Tibial nerve (tissue), 4 donors: ENCODE data around the gene ARHGEF28. TPM values are rescaled to one million over a fixed set of nuclear protein-coding genes. Genes with fewer than 3 reads are reported as not detected.
A peak's percentile ranks its signal among the peaks of the same experiment; 100 is the strongest.

Experiments
- DNase-seq, 2 donors: peaks; one replicate each; pipeline ENCODE4 v3.0.0-alpha.2; 2019; ENCODE audit warnings: low spot score in 2 of 2
- H3K27ac ChIP-seq, 4 donors: fragments of 200-600 bp; sonication (generic) in 3 of 4; one replicate each; pipeline ENCODE4 v1.5.1; 2017 to 2019; ENCODE audit warnings: mild to moderate bottlenecking in 1 of 4
- H3K27me3 ChIP-seq, 2 donors: fragments of 200-600 bp; sonication (generic) in 1 of 2; one replicate each; pipeline versions ENCODE4 v1.5.1 to v1.6.0; 2017 to 2019
- H3K36me3 ChIP-seq, 3 donors: fragments of 200-600 bp; sonication (generic); one replicate each; pipeline ENCODE4 v1.5.1; 2018 to 2019
- H3K4me1 ChIP-seq, 4 donors: fragments of 200-600 bp; sonication (generic) in 3 of 4; one replicate each; pipeline ENCODE4 v1.5.1; 2017 to 2019
- H3K4me3 ChIP-seq, 4 donors: fragments of 200-600 bp; sonication (generic) in 3 of 4; one replicate each; pipeline ENCODE4 v1.5.1; 2017 to 2019; ENCODE audit warnings: mild to moderate bottlenecking in 1 of 4, moderate library complexity in 1 of 4
- H3K9me3 ChIP-seq, 4 donors: fragments of 200-600 bp; sonication (generic) in 3 of 4; one replicate each; pipeline ENCODE4 v1.5.1; 2017 to 2019
- EP300 ChIP-seq, 2 donors: sonication (generic); formaldehyde crosslinking; IDR thresholded peaks; one replicate each; pipeline ENCODE4 v1.6.1; 2017; ENCODE audit warnings: antibody characterized with exemption in 2 of 2, mild to moderate bottlenecking in 1 of 2
- POLR2A ChIP-seq, 2 donors: fragments of 450-650 bp; IDR thresholded peaks; one replicate each; pipeline ENCODE4 v1.6.1; 2017; ENCODE audit warnings: antibody characterized with exemption in 2 of 2, mild to moderate bottlenecking in 2 of 2, moderate library complexity in 2 of 2
- WGBS, 2 donors: methylation state at CpG; one replicate each; pipeline ENCODE4 v1.1.5; 2018; 5-methylcytosine and 5-hydroxymethylcytosine counted together
- total RNA-seq, 4 donors: library from RNA; depleted of rRNA; stranded (reverse); fragments of >200 nt; gene quantifications; one replicate each; pipeline ENCODE4 v1.1.0, GENCODE V29; 2016
- TF ChIP-seq, protein P1 (sequence below), 5 experiments: fragments of 200-600 bp in 3 of 5; fragments of 450-650 bp in 2 of 5; sonication (generic) in 3 of 5; IDR thresholded peaks; one replicate each; pipeline ENCODE4 v1.5.1; 2016 to 2019; ENCODE audit warnings: antibody characterized with exemption in 5 of 5, mild to moderate bottlenecking in 3 of 5, moderate library complexity in 2 of 5

ARHGEF28 gene
- total RNA-seq, 4 donors from 2014 or later: 66.0 to 83.9 (median 72.5) TPM

GRCh38 chr5:73729329-73729728 lies 103.3 kb downstream of the ARHGEF28 start:
- TF ChIP-seq, protein P1, sequence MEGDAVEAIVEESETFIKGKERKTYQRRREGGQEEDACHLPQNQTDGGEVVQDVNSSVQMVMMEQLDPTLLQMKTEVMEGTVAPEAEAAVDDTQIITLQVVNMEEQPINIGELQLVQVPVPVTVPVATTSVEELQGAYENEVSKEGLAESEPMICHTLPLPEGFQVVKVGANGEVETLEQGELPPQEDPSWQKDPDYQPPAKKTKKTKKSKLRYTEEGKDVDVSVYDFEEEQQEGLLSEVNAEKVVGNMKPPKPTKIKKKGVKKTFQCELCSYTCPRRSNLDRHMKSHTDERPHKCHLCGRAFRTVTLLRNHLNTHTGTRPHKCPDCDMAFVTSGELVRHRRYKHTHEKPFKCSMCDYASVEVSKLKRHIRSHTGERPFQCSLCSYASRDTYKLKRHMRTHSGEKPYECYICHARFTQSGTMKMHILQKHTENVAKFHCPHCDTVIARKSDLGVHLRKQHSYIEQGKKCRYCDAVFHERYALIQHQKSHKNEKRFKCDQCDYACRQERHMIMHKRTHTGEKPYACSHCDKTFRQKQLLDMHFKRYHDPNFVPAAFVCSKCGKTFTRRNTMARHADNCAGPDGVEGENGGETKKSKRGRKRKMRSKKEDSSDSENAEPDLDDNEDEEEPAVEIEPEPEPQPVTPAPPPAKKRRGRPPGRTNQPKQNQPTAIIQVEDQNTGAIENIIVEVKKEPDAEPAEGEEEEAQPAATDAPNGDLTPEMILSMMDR (IDR thresholded peaks at IDR 0.05): no peak
- no peak for TF ChIP-seq EP300 (IDR thresholded peaks at IDR 0.05)
- TF ChIP-seq POLR2A (IDR thresholded peaks at IDR 0.05): no peak
- peaks cover 0 to 68% (median 20%) of the 10 kb centered on the region in 4 donors for H3K4me1 ChIP-seq
- no peaks in the 10 kb centered on the region for H3K9me3 ChIP-seq
- H3K36me3 ChIP-seq: no peaks in the 10 kb centered on the region
- no peaks in the 10 kb centered on the region for H3K27me3 ChIP-seq
- no peak for DNase-seq
- peak overlapping the region in 2 of 4 donors; percentile 75 to 80 for H3K27ac ChIP-seq
- WGBS, 2 donors: 86% methylated on average over 3 of the region's 3 CpGs
- H3K4me3 ChIP-seq: no peak overlapping the region

- Histone ChIP-seq H3K27me3 (no peaks in the 10 kb centered on the region), H3K27ac (no peak overlapping the region), H3K36me3 (no peaks in the 10 kb centered on the region), H3K9me3 (no peaks in the 10 kb centered on the region), H3K4me3 (no peak overlapping the region), H3K4me1 (peaks cover 0 to 55% (median 11%) of the 10 kb centered on the region in 4 donors)
- TF ChIP-seq, protein P1 (IDR thresholded peaks at IDR 0.05): no peak
- TF ChIP-seq POLR2A (IDR thresholded peaks at IDR 0.05) (no peak), EP300 (IDR thresholded peaks at IDR 0.05) (no peak)
- WGBS, 2 donors: 94 to 96% methylated on average over 2 of the region's 2 CpGs
- DNase-seq: no peak
These were observed 106.0 kb downstream of the ARHGEF28 start for GRCh38 chr5:73732045-73732444.

GRCh38 chr5:73733219-73733618 lies 107.2 kb downstream of the ARHGEF28 start:
- Histone ChIP-seq H3K9me3 (no peaks in the 10 kb centered on the region), H3K27ac (no peak overlapping the region), H3K36me3 (no peaks in the 10 kb centered on the region), H3K4me1 (peaks cover 0 to 43% (median 6%) of the 10 kb centered on the region in 4 donors), H3K4me3 (no peak overlapping the region), H3K27me3 (no peaks in the 10 kb centered on the region)
- DNase-seq: no peak
- WGBS, 2 donors: 35 to 38% methylated on average over 1 of the region's 1 CpG
- no peak for TF ChIP-seq POLR2A (IDR thresholded peaks at IDR 0.05)
- TF ChIP-seq, protein P1 (IDR thresholded peaks at IDR 0.05): no peak
- no peak for TF ChIP-seq EP300 (IDR thresholded peaks at IDR 0.05)

DNA sequence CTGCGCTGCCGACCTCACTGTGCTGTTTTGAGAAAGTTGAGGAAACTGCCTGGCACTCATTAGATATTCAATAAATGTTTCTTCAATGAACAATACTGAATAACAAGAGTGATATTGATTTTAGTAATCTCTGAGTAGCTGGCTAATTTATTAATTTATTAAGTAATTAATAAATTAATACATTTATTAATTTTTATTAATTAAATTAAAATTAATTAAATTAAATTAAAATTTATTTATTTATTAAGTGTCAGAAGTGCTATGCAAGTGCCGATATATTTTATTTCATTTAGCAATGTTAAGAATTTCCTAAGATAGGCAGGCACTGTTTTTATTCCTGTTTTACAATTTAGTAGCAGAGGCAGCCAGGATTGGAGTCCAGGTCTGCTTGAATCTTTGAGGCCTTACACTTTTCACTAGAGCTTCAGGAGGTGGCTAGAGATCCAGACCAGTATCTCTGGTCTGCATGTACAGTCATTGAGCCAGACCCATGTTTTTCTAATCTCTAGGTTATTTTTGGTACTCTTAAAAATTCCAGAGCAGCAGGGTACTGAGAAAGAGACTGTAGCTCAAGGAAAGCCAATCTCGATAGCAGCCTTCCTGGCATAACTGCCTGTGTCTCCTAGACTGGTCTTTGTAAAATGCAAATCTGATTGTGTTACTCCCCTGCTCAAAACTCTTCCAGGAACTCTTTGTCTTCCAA lies 109.2 kb downstream of the ARHGEF28 start:
- DNase-seq: no peak
- Histone ChIP-seq H3K4me1 (peaks cover 0 to 26% (median 1%) of the 10 kb centered on the region in 4 donors), H3K27me3 (no peaks in the 10 kb centered on the region), H3K9me3 (no peaks in the 10 kb centered on the region), H3K36me3 (no peaks in the 10 kb centered on the region), H3K27ac (peak overlapping the region in 2 of 4 donors; percentile 23 to 47), H3K4me3 (no peak overlapping the region)
- TF ChIP-seq, protein P1 (IDR thresholded peaks at IDR 0.05): no peak
- TF ChIP-seq POLR2A (IDR thresholded peaks at IDR 0.05): no peak
- no peak for TF ChIP-seq EP300 (IDR thresholded peaks at IDR 0.05)
- 31 to 82% methylated on average over 4 of the region's 4 CpGs for WGBS, 2 donors

DNA sequence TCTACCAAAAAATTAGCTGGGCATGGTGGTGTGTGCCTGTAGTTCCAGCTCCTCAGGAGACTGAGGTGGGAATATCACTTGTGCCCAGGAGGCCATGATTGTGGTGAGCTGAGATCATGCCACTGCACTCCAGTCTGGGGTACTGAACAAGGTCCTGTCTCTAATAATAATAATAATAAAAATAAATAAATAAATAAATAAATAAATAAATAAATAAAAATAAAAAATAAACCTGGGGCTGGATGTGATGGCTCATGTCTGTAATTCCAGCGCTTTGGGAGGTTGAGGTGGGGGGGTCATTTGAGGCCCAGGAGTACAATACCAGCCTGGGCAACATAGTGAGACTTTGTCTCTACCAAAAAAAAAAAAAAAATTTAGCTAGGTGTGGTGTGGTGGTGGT lies 113.7 kb downstream of the ARHGEF28 start:
- Histone ChIP-seq H3K4me3 (no peak overlapping the region), H3K27me3 (no peaks in the 10 kb centered on the region), H3K27ac (no peak overlapping the region), H3K9me3 (no peaks in the 10 kb centered on the region), H3K36me3 (no peaks in the 10 kb centered on the region), H3K4me1 (peaks cover 0 to 14% (median 2%) of the 10 kb centered on the region in 4 donors)
- WGBS, 2 donors: 94 to 100% methylated on average over 1 of the region's 1 CpG
- TF ChIP-seq EP300 (IDR thresholded peaks at IDR 0.05) (no peak), POLR2A (IDR thresholded peaks at IDR 0.05) (no peak)
- TF ChIP-seq, protein P1 (IDR thresholded peaks at IDR 0.05): no peak
- no peak for DNase-seq
